IMR-90 (cell line): ENCODE data around the gene ARHGAP31. TPM values are rescaled to one million over a fixed set of nuclear protein-coding genes. Genes with fewer than 3 reads are reported as not detected.

Source experiments
- ATAC-seq: fragments of 200-7000 bp; cut with Tn5 transposase; 2 replicates; pipeline ENCODE4 v1.9.1; 2020; ENCODE audit warnings: low read depth, mild to moderate bottlenecking, moderate library complexity
- BruUV-seq: library from RNA; stranded (reverse); fragments of 400-500 nt; replicated peaks from 2 replicates; lab custom pipeline; 2021; lab: Mats Ljungman, UMichigan
- CTCF ChIA-PET: fragments of 300-600 bp; formaldehyde crosslinking; extraction: SDS; loops from one replicate; lab custom pipeline; 2021; ENCODE audit warnings: antibody characterized with exemption; lab: Yijun Ruan, JAX
- POLR2A ChIA-PET: fragments of 300-600 bp; sonication (Branson Sonifier 250); formaldehyde crosslinking; loops from one replicate; lab custom pipeline; 2022; ENCODE audit warnings: antibody characterized with exemption; ENCODE audit not compliant: unreplicated experiment; lab: Charles Lee
- DNase-seq: peaks from one replicate; pipeline ENCODE4 v3.0.0; 2013
- H2AFZ ChIP-seq: replicated peaks from 2 replicates; pipeline ENCODE3; 2013; ENCODE audit warnings: low read length, mild to moderate bottlenecking; ENCODE audit not compliant: poor library complexity
- H2AK5ac ChIP-seq: 2 replicates; pipeline ENCODE4 v1.6.1; 2013; ENCODE audit warnings: low read depth, low read length, inconsistent platforms
- H2AK9ac ChIP-seq: replicated peaks from 2 replicates; pipeline ENCODE3; 2013; ENCODE audit warnings: mild to moderate bottlenecking, low read depth, low read length, moderate library complexity; ENCODE audit not compliant: poor library complexity
- H2BK120ac ChIP-seq: 2 replicates; pipeline ENCODE4 v1.6.1; 2013; ENCODE audit warnings: low read depth, low read length, inconsistent platforms
- H2BK15ac ChIP-seq: 3 replicates; pipeline ENCODE4 v1.6.1; 2013; ENCODE audit warnings: low read depth, low read length, inconsistent platforms
- H2BK20ac ChIP-seq: 2 replicates; pipeline ENCODE4 v1.6.1; 2013; ENCODE audit warnings: low read depth, mild to moderate bottlenecking, inconsistent platforms, low read length, moderate library complexity
- H2BK5ac ChIP-seq: 2 replicates; pipeline ENCODE4 v1.6.1; 2013; ENCODE audit warnings: mild to moderate bottlenecking, low read depth, low read length, inconsistent platforms; ENCODE audit not compliant: poor library complexity, severe bottlenecking
- H3K14ac ChIP-seq: replicated peaks from 2 replicates; pipeline ENCODE4 v1.6.1; 2013; ENCODE audit warnings: low read depth, low read length, inconsistent platforms
- H3K18ac ChIP-seq: 2 replicates; pipeline ENCODE4 v1.6.1; 2013; ENCODE audit warnings: low read depth, low read length, control low read depth
- H3K23ac ChIP-seq: 2 replicates; pipeline ENCODE4 v1.6.1; 2013; ENCODE audit warnings: low read depth, low read length, inconsistent platforms
- H3K27ac ChIP-seq: 2 replicates; pipeline ENCODE4 v1.5.1; 2013; ENCODE audit warnings: mild to moderate bottlenecking, control low read depth, low read length; ENCODE audit not compliant: insufficient read depth
- H3K27me3 ChIP-seq: 2 replicates; pipeline ENCODE4 v1.6.1; 2013; ENCODE audit warnings: low read length; ENCODE audit not compliant: control insufficient read depth, insufficient read depth
- H3K36me3 ChIP-seq: 2 replicates; pipeline ENCODE4 v1.6.1; 2013; ENCODE audit warnings: low read length, mixed read lengths; ENCODE audit not compliant: control insufficient read depth, insufficient read depth
- H3K4ac ChIP-seq: 2 replicates; pipeline ENCODE4 v1.6.1; 2013; ENCODE audit warnings: low read depth, low read length, inconsistent platforms
- H3K4me1 ChIP-seq: 2 replicates; pipeline ENCODE4 v1.6.1; 2013; ENCODE audit warnings: low read length, mixed read lengths; ENCODE audit not compliant: control insufficient read depth, insufficient read depth
- H3K4me2 ChIP-seq: 2 replicates; pipeline ENCODE4 v1.6.1; 2013; ENCODE audit warnings: low read depth, mild to moderate bottlenecking, control low read depth, low read length, moderate library complexity
- H3K4me3 ChIP-seq: 2 replicates; pipeline ENCODE4 v1.5.1; 2013; ENCODE audit warnings: low read depth, mild to moderate bottlenecking, control low read depth, low read length, moderate library complexity; ENCODE audit not compliant: insufficient read depth
- H3K56ac ChIP-seq: 2 replicates; pipeline ENCODE4 v1.6.1; 2013; ENCODE audit warnings: low read length, inconsistent platforms; ENCODE audit not compliant: insufficient read depth; ENCODE audit errors: extremely low read depth
- H3K79me1 ChIP-seq, 2 experiments: 2 replicates each; pipeline ENCODE4 v1.6.1; 2013; ENCODE audit warnings: low read length in 2 of 2, inconsistent platforms in 1 of 2, low read depth in 1 of 2
- H3K9ac ChIP-seq: 2 replicates; pipeline ENCODE4 v1.6.1; 2013; ENCODE audit warnings: low read depth, low read length, control low read depth
- H3K9me1 ChIP-seq: 2 replicates; pipeline ENCODE4 v1.6.1; 2013; ENCODE audit warnings: low read length, inconsistent platforms; ENCODE audit not compliant: insufficient read depth
- H3K9me3 ChIP-seq: 2 replicates; pipeline ENCODE4 v1.6.1; 2013; ENCODE audit warnings: low read length; ENCODE audit not compliant: control insufficient read depth, insufficient read depth
- H4K20me1 ChIP-seq: 2 replicates; pipeline ENCODE4 v1.6.1; 2013; ENCODE audit warnings: low read length, inconsistent platforms; ENCODE audit not compliant: insufficient read depth
- H4K5ac ChIP-seq: 2 replicates; pipeline ENCODE4 v1.6.1; 2013; ENCODE audit warnings: mild to moderate bottlenecking, low read depth, low read length, control low read depth
- H4K8ac ChIP-seq, 2 experiments: 2 replicates each; pipeline ENCODE4 v1.6.1; 2013; ENCODE audit warnings: low read depth in 2 of 2, low read length in 2 of 2, control low read depth in 1 of 2, inconsistent platforms in 1 of 2
- H4K91ac ChIP-seq: 2 replicates; pipeline ENCODE4 v1.6.1; 2013; ENCODE audit warnings: low read depth, low read length, inconsistent platforms; ENCODE audit not compliant: insufficient read depth
- BHLHE40 ChIP-seq: fragments of 150-350 bp; IDR thresholded peaks from 2 replicates; pipeline ENCODE4 v1.6.1; 2016; ENCODE audit warnings: mild to moderate bottlenecking, low read depth, low read length
- CEBPB ChIP-seq: IDR thresholded peaks from 2 replicates; pipeline ENCODE4 v1.6.1; 2012; ENCODE audit warnings: low read depth, low read length, improper control_type of control experiment
- CHD1 ChIP-seq: IDR thresholded peaks from 2 replicates; pipeline ENCODE4 v1.6.1; 2012; ENCODE audit warnings: low read depth, low read length, improper control_type of control experiment
- CTCF ChIP-seq: conservative IDR thresholded peaks from 2 replicates; pipeline ENCODE4 v1.5.1; 2012; ENCODE audit warnings: mild to moderate bottlenecking, low read depth, low read length, improper control_type of control experiment
- ELK1 ChIP-seq: fragments of 150-350 bp; IDR thresholded peaks from 2 replicates; pipeline ENCODE4 v1.6.1; 2016; ENCODE audit warnings: low read depth, mild to moderate bottlenecking, low read length, moderate library complexity, borderline replicate concordance
- FOS ChIP-seq: fragments of 150-350 bp; IDR thresholded peaks from 2 replicates; pipeline ENCODE4 v1.6.1; 2016; ENCODE audit warnings: low read depth, low read length
- MAFK ChIP-seq: IDR thresholded peaks from 2 replicates; pipeline ENCODE4 v1.6.1; 2012; ENCODE audit warnings: low read depth, low read length, improper control_type of control experiment
- MAZ ChIP-seq: IDR thresholded peaks from 2 replicates; pipeline ENCODE4 v1.6.1; 2012; ENCODE audit warnings: low read depth, mild to moderate bottlenecking, low read length, improper control_type of control experiment, moderate library complexity, borderline replicate concordance
- MXI1 ChIP-seq: IDR thresholded peaks from 2 replicates; pipeline ENCODE4 v1.6.1; 2012; ENCODE audit warnings: low read depth, mild to moderate bottlenecking, low read length, moderate library complexity, borderline replicate concordance
- NFE2L2 ChIP-seq: fragments of 150-350 bp; IDR thresholded peaks from 2 replicates; pipeline ENCODE4 v1.6.1; 2016; ENCODE audit warnings: low read depth, mild to moderate bottlenecking, low read length
- POLR2A ChIP-seq: IDR thresholded peaks from 2 replicates; pipeline ENCODE4 v1.6.1; 2012; ENCODE audit warnings: mild to moderate bottlenecking, low read depth, low read length
- RAD21 ChIP-seq: IDR thresholded peaks from 2 replicates; pipeline ENCODE4 v1.6.1; 2012; ENCODE audit warnings: low read length, improper control_type of control experiment
- RCOR1 ChIP-seq: IDR thresholded peaks from 2 replicates; pipeline ENCODE4 v1.6.1; 2012; ENCODE audit warnings: mild to moderate bottlenecking, low read length, improper control_type of control experiment; ENCODE audit not compliant: insufficient replicate concordance
- RFX5 ChIP-seq: IDR thresholded peaks from 2 replicates; pipeline ENCODE4 v1.8.0; 2012; ENCODE audit warnings: low read depth, mild to moderate bottlenecking, low read length, moderate library complexity
- SMC3 ChIP-seq: fragments of 150-350 bp; IDR thresholded peaks from 2 replicates; pipeline ENCODE4 v1.6.1; 2016; ENCODE audit warnings: low read depth, mild to moderate bottlenecking, antibody characterized with exemption, low read length, moderate library complexity
- USF2 ChIP-seq: fragments of 150-350 bp; IDR thresholded peaks from 2 replicates; pipeline ENCODE4 v1.6.1; 2017; ENCODE audit warnings: mild to moderate bottlenecking, antibody characterized with exemption, low read length, low read depth
- whole genome bisulfite sequencing, 2 experiments: methylation state at CpG; one replicate each; pipeline versions ENCODE4 v1.1.5 to v1.1.7; 2013; ENCODE audit warnings: missing lambda C conversion rate in 2 of 2; ENCODE audit not compliant: insufficient read length in 1 of 2; ENCODE audit errors: extremely low coverage in 2 of 2; 5-methylcytosine and 5-hydroxymethylcytosine counted together
- dilution Hi-C: fragments of 300-500 bp; cut with HindIII; formaldehyde crosslinking; loops from one replicate; pipeline ENCODE4 v1.14.3; 2018; ENCODE audit warnings: low sequenced_read_pairs; ENCODE audit not compliant: unreplicated experiment
- in situ Hi-C: fragments of 300-500 bp; cut with MboI; formaldehyde crosslinking; loops from 3 replicates; pipeline ENCODE4 v1.14.3; 2019; ENCODE audit warnings: low sequenced_read_pairs, inconsistent platforms, mixed read lengths
- intact Hi-C: fragments of 100-400 bp; cut with micrococcal nuclease; formaldehyde crosslinking; loops from 2 replicates; pipeline ENCODE4 v1.10.0; 2022
- polyA plus RNA-seq, 3 experiments: library from polyadenylated mRNA; depleted of rRNA; stranded (reverse); fragments of >200 nt; gene quantifications; 2 replicates each; pipeline ENCODE4 v1.2.3, GENCODE V29; 2012; ENCODE audit warnings: low replicate concordance in 1 of 3
- total RNA-seq: library from RNA; depleted of rRNA; stranded (reverse); fragments of >200 nt; gene quantifications from 2 replicates; pipeline ENCODE4 v1.2.3, GENCODE V29; 2012

ARHGAP31 gene
- total and polyA plus RNA-seq, 2 of the 4 experiments (the other 2 are of a cell fraction) = 6.6 to 7.7 TPM

DNA sequence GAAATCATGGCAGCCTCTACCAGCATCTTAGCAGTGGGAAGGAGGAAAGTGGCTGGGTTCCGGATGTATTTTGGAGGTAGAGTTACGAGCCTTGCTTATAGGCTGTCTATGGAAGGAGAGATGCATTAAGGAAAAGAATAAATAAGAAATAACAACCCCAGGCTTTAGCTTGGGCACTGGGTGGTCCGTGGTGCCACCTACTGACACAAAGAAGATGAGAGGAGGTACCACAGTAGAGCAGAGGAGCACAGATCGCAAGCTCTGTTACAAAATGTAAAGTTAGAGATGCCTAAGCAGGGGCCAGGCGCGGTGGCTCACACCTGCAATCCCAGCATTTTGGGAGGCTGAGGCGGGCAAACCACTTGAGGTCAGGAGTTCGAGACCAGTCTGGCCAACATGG, 94.4 kb downstream of the ARHGAP31 start:
- H3K18ac ChIP-seq = no peak overlapping the region
- ChIA-PET CTCF (interaction anchor here (0.5 kb wide), 1 partner anchor 1723 kb away, joined by 3 read pairs; no protein-coding TSS in a partner anchor), POLR2A (no interaction called here)
- no peak overlapping the region for H3K56ac ChIP-seq
- H2BK120ac ChIP-seq = no peak overlapping the region
- H2AK5ac ChIP-seq = no peak overlapping the region
- H2BK15ac ChIP-seq = no peak overlapping the region
- H3K27me3 ChIP-seq = no peaks in the 10 kb centered on the region
- H3K9me1 ChIP-seq = 0 out of 2 replicates have a peak, but pooled peaks cover 3% of the 10 kb centered on the region
- H2AK9ac ChIP-seq = no peak overlapping the region
- no peak overlapping the region for H3K9ac ChIP-seq
- BruUV-seq = no TSS peak
- 69% methylated on average over 2 of the region's 8 CpGs; no CpG with 5 or more reads in 1 of the 2 experiments for WGBS, 2 experiments
- no peak for ATAC-seq
- no peaks in the 10 kb centered on the region for H3K79me1 ChIP-seq
- H4K8ac ChIP-seq = no peak overlapping the region
- no peak overlapping the region for H3K27ac ChIP-seq
- H3K4me2 ChIP-seq = no peak overlapping the region
- H3K4ac ChIP-seq = no peak overlapping the region
- DNase-seq = no peak
- dilution Hi-C loops (no loop called here), in situ Hi-C loops (no loop called here), intact Hi-C loops (no loop called here)
- no peak overlapping the region for H3K4me3 ChIP-seq
- no peak overlapping the region for H2AFZ ChIP-seq
- H2BK20ac ChIP-seq = no peak overlapping the region
- H3K4me1 ChIP-seq = no peaks in the 10 kb centered on the region
- H2BK5ac ChIP-seq = no peak overlapping the region
- H3K14ac ChIP-seq = no peak overlapping the region
- H4K91ac ChIP-seq = no peak overlapping the region
- no peaks in the 10 kb centered on the region for H4K20me1 ChIP-seq
- no peak overlapping the region for H3K23ac ChIP-seq
- no peaks in the 10 kb centered on the region for H3K9me3 ChIP-seq
- peaks cover 33% of the 10 kb centered on the region for H3K36me3 ChIP-seq
- H4K5ac ChIP-seq = no peak overlapping the region
- no peak for TF ChIP-seq POLR2A
- TF ChIP-seq NFE2L2 = no peak
- no peak for TF ChIP-seq MAFK
- no peak for TF ChIP-seq CHD1
- no peak for TF ChIP-seq ELK1
- no peak for TF ChIP-seq FOS
- TF ChIP-seq RCOR1 = no peak
- no peak for TF ChIP-seq MAZ
- no peak for TF ChIP-seq MXI1
- TF ChIP-seq CTCF = no peak
- no peak for TF ChIP-seq RAD21
- no peak for TF ChIP-seq BHLHE40
- no peak for TF ChIP-seq RFX5
- TF ChIP-seq USF2 = no peak
- no peak for TF ChIP-seq CEBPB
- no peak for TF ChIP-seq SMC3
